GM12872 (cell line): ENCODE measurements around the gene PSME3IP1.

Experiments used
- CTCF ChIP-seq: IDR thresholded peaks from 3 replicates; pipeline ENCODE4 v1.5.1; 2011; ENCODE audit warnings: low read depth, mild to moderate bottlenecking, low read length, moderate library complexity; ENCODE audit not compliant: insufficient read depth

The PSME3IP1 gene

GRCh38 chr16:57137566-57138273 lies 48.1 kb downstream of the PSME3IP1 start:
- TF ChIP-seq CTCF: no peak

GRCh38 chr16:57137043-57137442 lies 48.8 kb downstream of the PSME3IP1 start:
- TF ChIP-seq CTCF: no peak

GRCh38 chr16:57134982-57135381 lies 50.9 kb downstream of the PSME3IP1 start:
- TF ChIP-seq CTCF: no peak

GRCh38 chr16:57133886-57134285 lies 52.0 kb downstream of the PSME3IP1 start:
- TF ChIP-seq CTCF: no peak

GRCh38 chr16:57133031-57133430 lies 52.8 kb downstream of the PSME3IP1 start:
- TF ChIP-seq CTCF: no peak

GRCh38 chr16:57132470-57132869 lies 53.4 kb downstream of the PSME3IP1 start:
- TF ChIP-seq CTCF: no peak

- no peak for TF ChIP-seq CTCF
Observed at GRCh38 chr16:57131351-57131970, 54.4 kb downstream of the PSME3IP1 start.
